AG09319 (cell line): ENCODE measurements around the gene PAM16.

Experiments
- DNase-seq: peaks from one replicate; pipeline ENCODE4 v3.0.0-alpha.2; 2010; ENCODE audit warnings: low read depth; ENCODE audit errors: extremely low read depth
- CTCF ChIP-seq: IDR thresholded peaks from 2 replicates; pipeline ENCODE4 v1.5.1; 2011; ENCODE audit warnings: low read depth, mild to moderate bottlenecking, inconsistent platforms, low read length, moderate library complexity

The PAM16 gene

GRCh38 chr16:4351880-4352279 is 759 bp upstream of the PAM16 start:
- no peak for TF ChIP-seq CTCF
- DNase-seq = no peak

GRCh38 chr16:4350365-4350786 is 745 bp downstream of the PAM16 start:
- TF ChIP-seq CTCF = no peak
- DNase-seq = no peak

- no peak for TF ChIP-seq CTCF
- no peak for DNase-seq
Measured at GRCh38 chr16:4349332-4349731, 1.8 kb downstream of the PAM16 start.

- DNase-seq = no peak
- TF ChIP-seq CTCF = no peak
Measured at GRCh38 chr16:4347765-4348509, 3.2 kb downstream of the PAM16 start.

GRCh38 chr16:4347010-4347409 is 4.1 kb downstream of the PAM16 start:
- TF ChIP-seq CTCF = no peak
- no peak for DNase-seq

GRCh38 chr16:4345836-4346781 is 5.0 kb downstream of the PAM16 start:
- no peak for DNase-seq
- no peak for TF ChIP-seq CTCF
